Sigmoid colon (tissue), 7 donors: ENCODE measurements around the gene FAM149B1. TPM values are rescaled to one million over a fixed set of nuclear protein-coding genes. Genes with fewer than 3 reads are reported as not detected.

Experiments used
- DNase-seq: peaks from one replicate; pipeline ENCODE4 v3.0.0-alpha.2; 2019
- H3K27ac ChIP-seq, 4 donors: fragments of 200-600 bp; sonication (generic); one replicate each; pipeline ENCODE4 v1.5.1; 2016 to 2019; ENCODE audit warnings: mild to moderate bottlenecking in 1 of 4
- H3K27me3 ChIP-seq, 3 donors: fragments of 200-600 bp; sonication (generic); one replicate each; pipeline ENCODE4 v1.5.1; 2019; ENCODE audit warnings: mild to moderate bottlenecking in 1 of 3
- H3K36me3 ChIP-seq, 4 donors: fragments of 200-600 bp; sonication (generic); one replicate each; pipeline ENCODE4 v1.5.1; 2016 to 2019
- H3K4me1 ChIP-seq, 4 donors: fragments of 200-600 bp; sonication (generic); one replicate each; pipeline ENCODE4 v1.5.1; 2017 to 2019
- H3K4me3 ChIP-seq, 4 donors: fragments of 200-600 bp; sonication (generic); one replicate each; pipeline ENCODE4 v1.5.1; 2017 to 2019; ENCODE audit warnings: mild to moderate bottlenecking in 2 of 4, moderate library complexity in 1 of 4
- H3K9me3 ChIP-seq, 4 donors: fragments of 200-600 bp in 3 of 4; sonication (generic) in 3 of 4; one replicate each; pipeline versions ENCODE4 v1.5.1 to v1.6.1; 2013 to 2019
- WGBS, 2 donors: extraction: QIAGEN DNeasy Blood & Tissue Kit; methylation state at CpG; one replicate each; pipeline ENCODE4 v1.1.7; 2013; 5-methylcytosine and 5-hydroxymethylcytosine counted together
- intact Hi-C: fragments of 100-400 bp; cut with DNase I; formaldehyde crosslinking; loops from one replicate; pipeline ENCODE4 v1.15.1; 2023
- polyA plus RNA-seq, 3 donors: library from polyadenylated mRNA; stranded (reverse); fragments of 200-250 nt; gene quantifications; one replicate each; pipeline ENCODE4 v1.2.3, GENCODE V29; 2013
- small RNA-seq, 3 donors: library from RNA; depleted of rRNA; stranded (forward); fragments of <200 nt; gene quantifications; one replicate each; pipeline ENCODE3, GENCODE V24; 2016
- total RNA-seq, 4 donors: library from RNA; depleted of rRNA; stranded (reverse); fragments of >200 nt; gene quantifications; one replicate each; pipeline ENCODE4 v1.1.0, GENCODE V29; 2016
- TF ChIP-seq, protein P1 (sequence below), 4 experiments: fragments of 450-650 bp in 3 of 4; fragments of 200-600 bp in 1 of 4; IDR thresholded peaks; one replicate each; pipeline ENCODE4 v1.5.1; 2016 to 2019; ENCODE audit warnings: antibody characterized with exemption in 4 of 4, mild to moderate bottlenecking in 3 of 4, moderate library complexity in 2 of 4
- donor health status: healthy with polysubstance abuse.
- donor health status: Bipolar disorder and iron deficiency.
- donor health status: healthy.

The FAM149B1 gene
- total and polyA plus RNA-seq, 7 donors: 12.1 to 22.7 (median 14.4) TPM

DNA sequence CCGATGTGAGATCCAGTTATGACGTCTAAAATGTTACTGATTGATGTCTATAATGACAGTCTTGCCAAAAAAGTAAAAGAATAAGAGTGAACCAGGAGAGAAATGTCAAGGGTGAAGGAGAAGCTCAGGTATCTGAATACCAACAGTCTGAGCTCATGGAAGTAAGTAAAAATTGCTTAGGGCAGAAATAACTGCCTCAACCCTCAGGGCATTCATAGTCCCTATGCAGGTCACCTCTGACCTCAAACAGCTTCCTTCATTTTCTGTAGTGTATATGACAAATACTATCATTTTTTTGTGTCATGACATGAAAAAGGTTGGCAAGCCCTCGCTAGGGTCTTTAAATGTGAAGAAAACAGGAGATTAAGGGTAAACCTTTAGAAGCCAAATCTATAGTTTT lies 125.5 kb downstream of the FAM149B1 start:
- Histone ChIP-seq H3K4me1 (no peaks in the 10 kb centered on the region), H3K4me3 (no peak overlapping the region), H3K9me3 (no peaks in the 10 kb centered on the region), H3K36me3 (peaks cover 0 to 7% (median 0%) of the 10 kb centered on the region in 4 donors), H3K27ac (no peak overlapping the region), H3K27me3 (no peaks in the 10 kb centered on the region)
- WGBS, 2 donors: 88 to 89% methylated on average over 3 of the region's 3 CpGs
- DNase-seq: no peak
- intact Hi-C loops: no loop called here
- TF ChIP-seq, protein P1, sequence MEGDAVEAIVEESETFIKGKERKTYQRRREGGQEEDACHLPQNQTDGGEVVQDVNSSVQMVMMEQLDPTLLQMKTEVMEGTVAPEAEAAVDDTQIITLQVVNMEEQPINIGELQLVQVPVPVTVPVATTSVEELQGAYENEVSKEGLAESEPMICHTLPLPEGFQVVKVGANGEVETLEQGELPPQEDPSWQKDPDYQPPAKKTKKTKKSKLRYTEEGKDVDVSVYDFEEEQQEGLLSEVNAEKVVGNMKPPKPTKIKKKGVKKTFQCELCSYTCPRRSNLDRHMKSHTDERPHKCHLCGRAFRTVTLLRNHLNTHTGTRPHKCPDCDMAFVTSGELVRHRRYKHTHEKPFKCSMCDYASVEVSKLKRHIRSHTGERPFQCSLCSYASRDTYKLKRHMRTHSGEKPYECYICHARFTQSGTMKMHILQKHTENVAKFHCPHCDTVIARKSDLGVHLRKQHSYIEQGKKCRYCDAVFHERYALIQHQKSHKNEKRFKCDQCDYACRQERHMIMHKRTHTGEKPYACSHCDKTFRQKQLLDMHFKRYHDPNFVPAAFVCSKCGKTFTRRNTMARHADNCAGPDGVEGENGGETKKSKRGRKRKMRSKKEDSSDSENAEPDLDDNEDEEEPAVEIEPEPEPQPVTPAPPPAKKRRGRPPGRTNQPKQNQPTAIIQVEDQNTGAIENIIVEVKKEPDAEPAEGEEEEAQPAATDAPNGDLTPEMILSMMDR (IDR thresholded peaks at IDR 0.05): no peak

Small RNAs within 50 kb of the gene (small RNA-seq; reads per million reads assigned to genes)
- gene RF00019 (0 reads per million in 3 donors), gene RNU6-833P (0 reads per million in 3 donors), gene SNORA11F (0.44 to 2.0 (median 1.4) reads per million in 3 donors)

Other genes starting within 250 kb of the FAM149B1 start
- not detected for gene PLA2G12B, start 213.3 kb upstream of the FAM149B1 start, total RNA-seq
- gene PLA2G12B, start 213.3 kb upstream of the FAM149B1 start, polyA plus RNA-seq: 1 to 10 TPM; 3.2 to 7.2 (median 6.7) TPM
- gene P4HA1, start 71.3 kb upstream of the FAM149B1 start, total RNA-seq: 10 to 100 TPM; 15.2 to 25.0 (median 20.0) TPM
- gene P4HA1, start 71.3 kb upstream of the FAM149B1 start, polyA plus RNA-seq: 10 to 100 TPM in 2 of 3 donors, 1 to 10 TPM in 1; 4.2 to 15.1 (median 11.1) TPM
- 1 to 10 TPM; 2.1 to 5.4 (median 2.9) TPM for gene NUDT13, start 57.7 kb upstream of the FAM149B1 start, total RNA-seq
- 1 to 10 TPM; 1.8 to 2.4 (median 1.9) TPM for gene NUDT13, start 57.7 kb upstream of the FAM149B1 start, polyA plus RNA-seq
- 10 to 100 TPM; 28.0 to 39.1 (median 29.8) TPM for gene ECD, start 111 bp upstream of the FAM149B1 start, total RNA-seq
- gene ECD, start 111 bp upstream of the FAM149B1 start, polyA plus RNA-seq: 10 to 100 TPM in 2 of 3 donors, 1 to 10 TPM in 1; 7.6 to 12.0 (median 11.8) TPM
- gene DNAJC9, start 79.1 kb downstream of the FAM149B1 start, total RNA-seq: 10 to 100 TPM; 10.2 to 14.3 (median 13.7) TPM
- gene DNAJC9, start 79.1 kb downstream of the FAM149B1 start, polyA plus RNA-seq: 10 to 100 TPM in 2 of 3 donors, 1 to 10 TPM in 1; 7.8 to 22.1 (median 12.5) TPM
- gene MRPS16, start 84.5 kb downstream of the FAM149B1 start, total RNA-seq: 10 to 100 TPM; 29.2 to 40.0 (median 33.8) TPM
- gene MRPS16, start 84.5 kb downstream of the FAM149B1 start, polyA plus RNA-seq: 100 to 1,000 TPM in 1 of 3 donors, 10 to 100 TPM in 2; 75.1 to 101 (median 82.7) TPM
- gene CFAP70, start 190.7 kb downstream of the FAM149B1 start, total RNA-seq: 1 to 10 TPM in 3 of 4 donors, under 1 TPM in 1; 0.66 to 1.8 (median 1.3) TPM
- gene CFAP70, start 190.7 kb downstream of the FAM149B1 start, polyA plus RNA-seq: under 1 TPM in 2 of 3 donors, not detected in 1; 0.46 to 0.66 TPM
- 10 to 100 TPM; 61.5 to 96.8 (median 91.4) TPM for gene ANXA7, start 245.9 kb downstream of the FAM149B1 start, total RNA-seq
- gene ANXA7, start 245.9 kb downstream of the FAM149B1 start, polyA plus RNA-seq: 10 to 100 TPM; 71.5 to 74.2 (median 72.7) TPM